Ecto neural progenitor cell (in vitro differentiated cells): ENCODE measurements around the gene MFAP5.
"Not testable (repeated sequence)": the region's sequence is repeated elsewhere in the genome, so short reads cannot be mapped to it uniquely, and the experiment has no call there.

Experiments
- DNase-seq: peaks from one replicate; pipeline ENCODE4 v3.0.0-alpha.2; 2018; ENCODE audit warnings: low spot score

MFAP5 gene

DNA sequence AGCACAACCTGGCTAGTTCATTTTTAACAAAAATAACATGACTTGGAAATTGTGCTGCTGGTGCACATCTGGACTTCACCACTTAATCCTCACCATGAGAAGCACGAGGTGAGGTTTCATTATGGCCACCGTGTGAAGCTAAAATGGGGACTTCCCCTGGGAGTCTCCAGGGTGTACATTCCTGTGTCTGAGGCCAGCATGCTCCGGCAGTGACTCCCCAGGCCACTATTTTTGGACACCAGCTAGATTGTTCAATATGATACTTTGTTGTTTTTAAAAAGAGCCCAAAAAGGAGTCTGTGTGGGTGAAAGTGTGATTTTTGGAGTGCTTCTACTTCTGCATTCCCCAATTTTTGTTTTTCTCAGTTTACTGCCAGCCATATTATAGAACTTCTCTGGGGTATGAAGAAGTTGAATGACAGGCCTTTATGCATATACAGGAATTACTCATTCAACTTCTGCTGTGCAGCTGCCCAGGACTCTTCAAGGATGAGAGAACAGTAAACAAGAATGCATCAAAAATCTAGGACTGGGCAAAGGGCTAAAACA, 33.1 kb downstream of the MFAP5 start:
- no peak for DNase-seq

DNA sequence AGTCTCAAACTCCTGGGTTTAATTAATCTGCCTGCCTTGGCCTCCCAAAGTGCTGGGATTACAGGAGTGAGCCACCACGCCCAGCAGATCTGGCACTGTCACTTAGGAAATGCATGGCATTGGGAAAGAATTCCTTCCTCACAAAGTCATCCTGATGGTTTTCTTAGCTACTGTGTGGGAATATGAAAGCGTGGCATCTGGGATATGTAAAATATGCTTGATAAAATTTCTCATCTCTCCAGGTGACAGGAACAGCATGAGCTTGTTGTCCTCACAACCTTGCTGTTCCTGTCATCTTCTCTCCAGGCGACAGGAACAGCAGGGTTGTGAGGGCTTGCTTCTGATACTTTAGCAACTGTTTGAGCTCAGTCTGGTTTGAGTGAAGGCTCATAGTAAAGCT, 33.9 kb downstream of the MFAP5 start:
- DNase-seq: no peak

DNA sequence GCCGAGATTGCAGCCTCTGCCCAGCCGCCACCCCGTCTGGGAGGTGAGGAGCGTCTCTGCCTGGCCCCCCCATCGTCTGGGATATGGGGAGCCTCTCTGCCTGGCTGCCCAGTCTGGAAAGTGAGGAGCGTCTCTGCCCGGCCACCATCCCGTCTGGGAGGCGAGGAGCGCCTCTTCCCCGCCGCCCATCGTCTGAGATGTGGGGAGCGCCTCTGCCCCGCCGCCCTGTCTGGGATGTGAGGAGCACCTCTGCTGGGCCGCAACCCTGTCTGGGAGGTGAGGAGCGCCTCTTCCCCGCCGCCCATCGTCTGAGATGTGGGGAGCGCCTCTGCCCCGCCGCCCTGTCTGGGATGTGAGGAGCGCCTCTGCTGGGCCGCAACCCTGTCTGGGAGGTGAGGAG, 37.9 kb downstream of the MFAP5 start:
- not testable (repeated sequence) for DNase-seq

DNA sequence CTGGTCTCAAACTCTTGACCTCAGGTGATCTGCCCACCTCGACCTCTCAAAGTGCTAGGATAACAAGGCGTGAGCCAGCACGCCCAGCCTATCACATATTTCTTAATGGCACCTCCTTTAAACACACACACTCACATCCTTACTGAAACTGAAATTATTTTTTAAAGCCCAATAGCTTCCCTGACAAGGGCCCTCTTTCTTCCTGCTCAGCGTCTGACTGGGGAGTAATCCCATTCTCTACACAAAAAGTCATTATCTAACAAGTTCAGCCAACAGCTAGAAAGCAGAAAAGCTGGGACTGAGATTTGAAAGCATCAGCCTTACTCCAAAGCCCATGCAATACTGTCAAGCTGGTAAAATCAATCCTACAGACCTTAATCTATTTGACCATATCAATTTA, 40.0 kb downstream of the MFAP5 start:
- no peak for DNase-seq

DNA sequence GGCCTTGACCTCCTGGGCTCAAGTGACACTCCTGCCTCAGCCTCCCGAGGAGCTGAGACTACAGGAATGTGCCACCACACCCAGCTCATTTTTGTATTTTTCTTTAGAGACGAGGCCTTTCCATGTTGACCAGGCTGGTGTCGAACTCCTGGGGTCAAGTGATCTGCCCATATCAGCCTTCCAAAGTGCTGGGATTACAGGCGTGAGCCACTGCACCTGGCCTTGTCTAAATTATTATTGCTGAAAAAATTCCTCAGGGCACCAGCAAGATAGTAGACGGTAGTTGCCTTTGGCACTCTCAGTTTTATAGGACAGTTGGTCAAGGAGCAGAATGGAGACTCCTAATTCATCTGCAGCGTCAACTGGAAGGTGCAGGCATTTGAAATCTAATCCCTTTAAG, 47.4 kb downstream of the MFAP5 start:
- no peak for DNase-seq

- not testable (repeated sequence) for DNase-seq
These were observed 48.7 kb downstream of the MFAP5 start for GRCh38 chr12:8613881-8614280.

DNA sequence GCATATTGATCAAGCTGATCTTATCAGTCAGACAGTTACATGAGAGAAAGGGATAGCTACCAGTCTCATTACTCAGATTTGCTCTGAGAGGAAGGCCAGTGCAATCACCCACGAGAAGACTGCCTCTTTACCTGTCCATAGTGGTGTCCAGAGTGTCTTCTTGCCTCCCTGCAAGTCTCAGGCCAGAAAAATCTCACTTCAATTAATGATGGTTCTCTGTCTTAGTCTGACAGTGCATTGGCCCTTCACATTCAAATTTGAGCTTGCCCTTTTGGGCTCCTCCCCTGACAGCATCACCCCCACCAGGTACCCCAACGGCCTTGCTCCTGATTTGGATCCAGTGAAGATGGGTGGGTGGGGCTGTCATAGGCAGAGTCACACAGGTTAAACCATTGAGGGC, 50.0 kb downstream of the MFAP5 start, which contains the start of gene AICDA:
AICDA (minus strand) TSS at position 231 of the 400 bp plus-strand sequence; CDS start at position 139, 92 bp downstream.
- no peak for DNase-seq

- no peak for DNase-seq
These were observed 53.5 kb downstream of the MFAP5 start for GRCh38 chr12:8609061-8609570.

GRCh38 chr12:8606890-8607289, 55.7 kb downstream of the MFAP5 start:
- no peak for DNase-seq

DNA sequence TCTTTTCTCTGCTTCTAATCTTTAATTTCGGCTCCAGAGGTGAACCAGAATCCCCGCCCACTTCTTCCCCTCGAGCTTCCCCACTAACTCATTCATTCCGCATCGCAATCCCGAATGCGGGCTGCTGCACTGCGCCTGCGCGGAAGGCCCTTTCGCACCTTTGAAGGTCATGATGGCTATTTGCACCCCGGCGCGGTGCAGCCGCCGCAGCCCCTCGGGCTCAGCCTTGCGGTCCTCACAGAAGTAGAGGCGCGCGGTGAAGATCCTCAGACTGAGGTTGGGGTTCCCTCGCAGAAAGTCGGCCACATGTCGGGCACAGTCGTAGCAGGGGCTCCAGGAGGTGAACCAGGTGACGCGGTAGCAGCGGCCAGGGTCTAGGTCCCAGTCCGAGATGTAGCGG, 57.6 kb downstream of the MFAP5 start:
- DNase-seq: no peak

DNA sequence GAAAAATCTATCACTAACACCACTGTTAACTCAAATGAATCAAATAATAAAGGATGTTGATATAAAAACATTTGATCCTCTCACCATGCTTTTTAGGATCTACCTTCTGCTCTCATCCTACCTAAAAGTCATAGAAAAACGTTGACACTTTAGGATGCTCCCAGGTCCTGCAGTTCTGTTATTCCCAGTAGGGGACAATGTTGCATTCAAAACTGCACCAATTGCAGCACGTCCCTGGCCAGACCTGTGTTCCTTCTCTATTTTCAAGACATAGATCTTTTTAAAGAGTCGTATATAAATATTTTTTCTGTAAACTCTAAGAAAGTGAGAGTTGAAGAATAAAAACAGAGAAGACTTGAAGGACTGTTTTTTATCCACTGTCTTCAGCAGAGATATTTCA, 58.8 kb downstream of the MFAP5 start:
- DNase-seq: no peak

DNA sequence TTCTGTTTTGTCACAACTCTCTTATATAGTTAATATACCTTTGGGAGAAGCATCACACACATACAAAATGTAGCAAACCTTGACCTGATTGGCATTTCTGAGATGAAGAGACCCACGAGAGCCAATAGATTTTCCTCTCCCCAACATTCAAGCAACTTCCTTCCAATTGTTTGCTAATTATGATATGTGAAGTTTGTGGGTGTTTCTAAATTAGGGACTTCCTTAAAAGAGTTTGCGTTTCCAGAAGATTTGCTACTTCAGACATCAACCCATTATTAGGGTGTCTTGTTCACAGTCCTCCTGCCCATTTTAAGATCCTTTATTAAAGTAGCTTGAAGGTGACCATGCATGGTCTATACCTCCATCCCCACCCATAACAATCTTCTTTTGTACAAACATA, 59.3 kb downstream of the MFAP5 start:
- DNase-seq: no peak

DNA sequence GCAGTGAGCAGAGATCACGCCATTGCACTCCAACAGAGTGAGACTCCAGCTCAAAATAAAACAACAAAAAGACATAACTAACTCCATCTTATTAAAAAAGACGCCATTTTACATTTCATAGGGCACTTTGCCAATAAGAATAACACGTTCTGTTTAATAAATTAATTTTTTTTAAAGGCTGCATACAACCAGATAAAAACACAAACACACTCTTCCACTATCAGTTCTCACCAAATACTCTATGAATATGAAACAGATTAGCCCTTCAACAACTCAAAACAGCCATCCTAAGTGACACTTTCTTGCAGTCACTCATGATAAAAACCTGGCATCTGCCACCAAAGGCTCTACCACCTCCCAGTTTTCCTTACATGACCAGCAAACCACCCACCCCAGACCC, 66.1 kb downstream of the MFAP5 start:
- DNase-seq: no peak
